WI38 (cell line): ENCODE results near the gene MBD1.
"Not testable (repeated sequence)": the region's sequence is repeated elsewhere in the genome, so short reads cannot be mapped to it uniquely, and the experiment has no call there.

Experiments
- H3K4me3 ChIP-seq: 2 replicates; pipeline ENCODE4 v1.5.1; 2011; ENCODE audit warnings: low read depth, mild to moderate bottlenecking, control low read depth, low read length
- TF ChIP-seq, protein P1 (sequence below): IDR thresholded peaks from 2 replicates; pipeline ENCODE4 v1.5.1; 2012; ENCODE audit warnings: low read depth, mild to moderate bottlenecking, control low read depth, low read length

The MBD1 gene

DNA sequence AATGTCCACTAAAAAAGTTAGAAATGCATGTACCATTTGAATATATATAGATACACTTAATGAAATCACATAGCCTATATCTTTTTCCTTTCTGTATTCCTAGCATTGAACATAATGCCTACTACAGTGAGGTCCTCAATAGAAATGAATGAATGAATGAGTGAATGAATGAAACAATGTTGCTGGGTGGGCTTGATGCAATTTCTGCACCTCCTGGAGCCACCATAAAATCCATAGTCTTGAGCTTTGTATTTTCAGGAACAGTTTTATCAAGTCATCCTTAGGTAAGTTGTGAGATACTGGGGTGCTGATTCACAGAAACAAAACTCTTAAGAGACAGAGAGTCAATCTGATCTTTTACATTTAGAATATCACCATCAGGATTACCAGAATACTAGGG, 18.3 kb downstream of the MBD1 start:
- TF ChIP-seq, protein P1, sequence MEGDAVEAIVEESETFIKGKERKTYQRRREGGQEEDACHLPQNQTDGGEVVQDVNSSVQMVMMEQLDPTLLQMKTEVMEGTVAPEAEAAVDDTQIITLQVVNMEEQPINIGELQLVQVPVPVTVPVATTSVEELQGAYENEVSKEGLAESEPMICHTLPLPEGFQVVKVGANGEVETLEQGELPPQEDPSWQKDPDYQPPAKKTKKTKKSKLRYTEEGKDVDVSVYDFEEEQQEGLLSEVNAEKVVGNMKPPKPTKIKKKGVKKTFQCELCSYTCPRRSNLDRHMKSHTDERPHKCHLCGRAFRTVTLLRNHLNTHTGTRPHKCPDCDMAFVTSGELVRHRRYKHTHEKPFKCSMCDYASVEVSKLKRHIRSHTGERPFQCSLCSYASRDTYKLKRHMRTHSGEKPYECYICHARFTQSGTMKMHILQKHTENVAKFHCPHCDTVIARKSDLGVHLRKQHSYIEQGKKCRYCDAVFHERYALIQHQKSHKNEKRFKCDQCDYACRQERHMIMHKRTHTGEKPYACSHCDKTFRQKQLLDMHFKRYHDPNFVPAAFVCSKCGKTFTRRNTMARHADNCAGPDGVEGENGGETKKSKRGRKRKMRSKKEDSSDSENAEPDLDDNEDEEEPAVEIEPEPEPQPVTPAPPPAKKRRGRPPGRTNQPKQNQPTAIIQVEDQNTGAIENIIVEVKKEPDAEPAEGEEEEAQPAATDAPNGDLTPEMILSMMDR, result no peak

GRCh38 chr18:50250935-50251334, 30.4 kb downstream of the MBD1 start:
- TF ChIP-seq, protein P1, result no peak
- H3K4me3 ChIP-seq, result no peak overlapping the region

More for the DNA sequence above, 18.3 kb downstream of the MBD1 start:
- no peak overlapping the region for H3K4me3 ChIP-seq

- TF ChIP-seq, protein P1, result no peak
- no peak overlapping the region for H3K4me3 ChIP-seq
Measured at GRCh38 chr18:50249576-50249975, 31.7 kb downstream of the MBD1 start.

- TF ChIP-seq, protein P1, result no peak
- no peak overlapping the region for H3K4me3 ChIP-seq
Measured at GRCh38 chr18:50247561-50247960, 33.8 kb downstream of the MBD1 start.

GRCh38 chr18:50241768-50242167, 39.6 kb downstream of the MBD1 start:
- not testable (repeated sequence) for H3K4me3 ChIP-seq

DNA sequence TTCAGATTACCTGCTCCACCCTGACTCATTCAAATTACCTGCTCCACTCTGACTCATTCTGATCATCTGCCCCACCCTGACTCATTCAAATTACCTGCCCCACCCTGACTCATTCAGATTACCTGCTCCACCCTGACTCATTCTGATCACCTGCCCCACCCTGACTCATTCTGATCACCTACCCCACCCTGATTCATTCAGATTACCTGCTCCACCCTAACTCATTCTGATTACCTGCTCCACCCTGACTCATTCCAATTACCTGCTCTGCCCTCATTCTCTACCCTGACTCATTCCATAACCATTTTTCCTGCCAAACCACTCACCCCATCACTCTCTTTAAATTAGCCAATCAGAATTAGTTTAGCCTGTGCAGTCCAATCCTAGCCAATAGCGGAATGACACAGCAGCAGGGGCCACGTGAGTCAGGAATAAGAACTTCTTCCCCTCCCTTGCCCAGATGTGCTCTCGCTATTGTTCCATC, 41.2 kb downstream of the MBD1 start:
- TF ChIP-seq, protein P1, result no peak
- no peak overlapping the region for H3K4me3 ChIP-seq

DNA sequence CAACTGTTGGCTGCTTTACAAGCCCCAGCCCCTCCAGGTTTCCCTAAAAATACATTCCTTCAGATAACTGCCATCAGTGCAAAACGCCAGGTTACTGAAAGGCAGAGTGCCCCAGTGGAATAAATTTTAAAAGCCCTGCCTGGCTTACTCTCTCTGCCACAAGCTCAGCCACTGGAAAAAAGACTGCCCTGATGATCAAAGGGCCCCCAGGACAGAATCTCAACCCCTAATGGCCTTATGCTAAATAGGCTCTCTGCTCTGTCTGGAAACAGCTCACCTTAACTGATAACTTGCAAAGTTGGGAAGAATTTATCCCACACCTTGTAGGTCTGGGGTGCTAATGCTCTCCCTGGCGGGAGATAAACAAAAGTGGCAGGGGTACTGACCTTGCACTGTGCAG, 48.9 kb downstream of the MBD1 start:
- H3K4me3 ChIP-seq, result no peak overlapping the region
- TF ChIP-seq, protein P1, result no peak

- no peak overlapping the region for H3K4me3 ChIP-seq
- TF ChIP-seq, protein P1, result no peak
Measured at GRCh38 chr18:50231621-50232020, 49.7 kb downstream of the MBD1 start.

- not testable (repeated sequence) for H3K4me3 ChIP-seq
Measured at GRCh38 chr18:50220249-50220648, 61.1 kb downstream of the MBD1 start.
